ENCODE data around the gene VAV3. TPM values are rescaled to one million over a fixed set of nuclear protein-coding genes. Genes with fewer than 3 reads are reported as not detected.

Gene VAV3
- total and polyA plus RNA-seq, 2 of the 8 experiments (the other 6 are each of a cell fraction or from before 2014, with no cell fraction given), result 2.9 to 7.9 TPM

DNA sequence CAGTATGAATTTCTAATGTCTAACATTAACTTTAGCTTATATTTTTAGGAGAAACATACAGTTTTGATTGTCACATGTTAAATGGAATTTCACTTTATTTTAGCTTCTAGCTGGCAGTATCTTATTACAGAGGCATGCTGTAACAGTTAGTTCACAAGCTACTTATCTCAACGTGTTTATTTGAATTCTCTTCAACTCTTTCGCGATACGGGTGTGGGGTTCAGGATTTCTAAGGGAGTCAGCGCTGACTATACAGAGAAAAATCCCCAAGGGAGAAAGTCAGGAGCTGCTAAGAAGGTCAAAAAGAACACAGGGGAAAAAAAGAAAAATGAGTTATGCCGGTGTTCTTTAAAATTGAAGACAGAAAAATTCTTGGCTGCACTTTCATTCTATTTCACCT lies 296.2 kb downstream of the VAV3 start (continued):
- TF ChIP-seq JUN (IDR thresholded peaks at IDR 0.05; ENCODE audit: low read depth, low read length), result no peak
- no peak for TF ChIP-seq EZH2 (IDR thresholded peaks at IDR 0.05; ENCODE audit: low read depth, low read length, severe bottlenecking)
- TF ChIP-seq ZNF274 (IDR thresholded peaks at IDR 0.05; ENCODE audit: borderline replicate concordance, extremely low read depth, low read length), result no peak
